NCI-H1092 treated with DMSO at 0.1 percent for 48 hours (cell line): ENCODE results near the gene SMYD1.

Source experiments
- DNase-seq: peaks from one replicate; lab custom pipeline; 2025; lab: John Stamatoyannopoulos, UW

The SMYD1 gene

GRCh38 chr2:88057437-88057844 is 10.2 kb upstream of the SMYD1 start:
- no peak for DNase-seq

- DNase-seq: no peak
These were observed 9.4 kb upstream of the SMYD1 start for GRCh38 chr2:88058191-88058590.

GRCh38 chr2:88059979-88060906 is 7.4 kb upstream of the SMYD1 start:
- peak; percentile 43 for DNase-seq

DNA sequence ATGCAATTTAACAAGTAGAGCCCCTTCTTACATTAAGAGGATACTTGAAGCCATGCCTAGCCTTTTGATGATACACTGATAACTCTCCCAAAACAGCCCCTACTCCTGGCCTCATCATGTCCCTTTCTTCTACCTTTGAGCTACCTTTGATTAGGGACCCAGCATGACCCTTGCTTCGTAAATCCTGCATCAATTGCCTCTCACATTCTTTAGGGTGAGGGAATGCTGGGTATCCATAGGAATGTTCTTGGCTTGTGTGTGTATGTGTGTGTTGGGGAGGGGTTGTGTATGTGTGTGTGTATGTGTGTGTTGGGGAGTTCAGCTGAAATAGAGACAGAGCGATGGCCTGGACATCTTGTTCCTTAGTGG is 6.7 kb upstream of the SMYD1 start:
- no peak for DNase-seq

- no peak for DNase-seq
These were observed 6.3 kb upstream of the SMYD1 start for GRCh38 chr2:88061295-88061694.

GRCh38 chr2:88066543-88066942 is 1.1 kb upstream of the SMYD1 start:
- no peak for DNase-seq

DNA sequence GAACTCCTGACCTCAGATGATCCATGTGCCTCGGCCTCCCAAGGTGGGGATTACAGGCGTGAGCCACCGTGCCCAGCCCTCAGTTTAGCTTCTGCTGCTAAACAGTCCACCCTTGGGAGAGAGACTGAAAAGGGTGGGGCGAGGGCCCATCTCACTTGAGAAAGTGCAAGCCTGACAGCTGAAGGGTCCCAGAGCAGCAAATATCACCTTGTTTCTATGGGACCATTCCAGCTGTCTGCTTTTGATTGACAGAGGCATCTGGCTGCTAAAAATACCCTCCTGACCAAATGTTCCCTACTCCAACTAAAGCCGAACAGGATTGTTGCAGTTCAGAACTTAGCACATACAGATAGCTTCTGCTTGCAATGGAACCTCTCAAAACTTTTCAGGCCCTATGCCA is 436 bp upstream of the SMYD1 start:
- DNase-seq: no peak

GRCh38 chr2:88068044-88068443 is 419 bp downstream of the SMYD1 start:
- DNase-seq: no peak

DNA sequence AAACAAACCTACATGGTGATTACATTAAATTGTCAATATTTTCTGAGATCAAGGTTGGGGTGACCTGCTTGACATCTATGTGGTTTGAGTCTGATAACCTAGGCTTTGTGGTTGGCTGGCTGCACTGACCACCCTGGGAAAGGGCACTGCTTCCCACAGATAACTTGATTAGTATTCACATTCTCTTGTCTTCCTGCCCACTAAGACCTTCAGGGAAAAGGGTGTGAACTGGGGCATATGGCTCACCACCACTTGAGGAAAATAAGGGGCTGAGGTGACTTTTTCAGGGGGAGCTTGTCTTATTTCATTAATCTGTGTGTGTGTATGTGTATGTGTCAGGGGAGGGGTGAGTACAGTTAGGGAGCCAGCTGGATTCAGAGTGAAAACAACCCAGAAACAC is 1.5 kb downstream of the SMYD1 start:
- DNase-seq: no peak

DNA sequence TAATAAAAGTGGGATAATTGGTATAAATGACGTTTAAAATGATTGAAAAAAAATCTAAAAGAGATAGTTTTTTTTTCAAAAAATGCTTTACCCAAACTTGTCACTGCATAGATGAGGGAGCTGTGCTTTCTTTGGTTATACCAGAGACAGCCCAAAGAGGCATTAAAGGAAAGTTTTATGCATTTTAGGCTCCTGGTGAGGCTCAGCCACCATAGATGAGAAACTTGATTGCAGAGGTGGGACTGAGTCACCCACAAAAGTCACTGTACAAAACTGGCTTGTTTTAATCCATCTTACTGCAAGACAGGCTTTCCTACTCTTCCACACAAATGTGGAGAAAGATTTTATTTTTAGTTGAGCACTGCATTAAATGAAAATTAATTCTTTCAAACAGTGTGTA is 2.4 kb downstream of the SMYD1 start:
- DNase-seq: no peak

- DNase-seq: no peak
These were observed 3.7 kb downstream of the SMYD1 start for GRCh38 chr2:88071365-88071764.

DNA sequence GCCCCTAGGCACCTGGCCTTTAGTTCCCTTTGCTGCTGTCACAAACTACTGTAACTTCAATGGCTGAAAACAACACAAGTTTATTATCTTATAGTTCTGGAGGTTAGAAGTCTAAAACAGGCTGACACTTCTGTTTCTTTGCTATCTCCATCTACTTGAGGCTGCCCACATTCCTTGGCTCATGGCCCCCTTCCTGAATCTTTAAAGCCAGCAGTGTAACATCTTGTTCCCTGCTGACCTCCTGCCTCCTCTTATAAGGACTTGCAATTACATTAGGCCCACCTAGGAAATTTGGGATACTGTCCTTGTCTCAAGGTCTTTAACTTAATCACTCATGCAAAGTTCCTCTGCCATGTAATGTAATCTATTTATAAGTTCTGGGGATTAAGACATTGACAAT is 6.5 kb downstream of the SMYD1 start:
- no peak for DNase-seq

DNA sequence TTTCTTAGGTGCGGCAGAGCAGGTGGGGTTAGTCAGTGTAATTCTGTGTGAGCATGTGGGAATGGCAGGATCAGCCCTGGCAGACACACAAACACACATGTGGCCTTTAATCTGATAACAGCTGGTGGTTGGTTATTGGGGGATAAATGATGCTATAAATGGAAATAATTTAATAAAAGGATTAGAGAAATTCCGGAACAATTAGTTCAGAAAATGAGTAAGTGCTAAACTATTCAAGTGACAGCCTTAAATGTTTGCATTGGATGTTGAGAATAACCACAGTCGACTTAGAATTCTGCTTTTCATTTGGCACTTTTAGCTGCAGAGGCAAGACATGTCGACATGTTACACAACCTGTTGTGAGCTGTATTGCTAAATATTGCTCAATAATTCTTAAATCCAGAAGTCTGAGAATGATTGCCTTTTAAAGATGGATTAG is 7.2 kb downstream of the SMYD1 start:
- DNase-seq: no peak

DNA sequence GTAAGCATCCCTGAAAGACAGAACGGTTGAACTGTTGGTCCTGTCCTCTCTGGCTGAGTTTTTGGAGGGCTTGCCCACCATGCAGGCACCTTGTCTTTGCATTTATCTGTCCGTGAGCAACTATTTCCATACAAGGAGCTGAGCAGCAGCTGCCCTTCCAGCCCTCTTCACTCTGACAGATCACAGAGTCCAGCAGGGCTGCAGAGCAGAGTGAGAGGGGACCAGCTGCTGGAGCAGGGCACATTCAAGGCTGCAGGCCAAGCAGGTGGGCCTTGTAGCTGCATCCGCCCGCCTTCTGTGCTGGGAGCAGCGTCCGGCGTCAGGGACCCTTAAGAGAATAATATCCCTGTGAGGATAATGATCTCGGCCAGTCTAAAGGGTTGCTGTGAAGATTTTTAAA is 9.5 kb downstream of the SMYD1 start:
- DNase-seq: peak; percentile 14

DNA sequence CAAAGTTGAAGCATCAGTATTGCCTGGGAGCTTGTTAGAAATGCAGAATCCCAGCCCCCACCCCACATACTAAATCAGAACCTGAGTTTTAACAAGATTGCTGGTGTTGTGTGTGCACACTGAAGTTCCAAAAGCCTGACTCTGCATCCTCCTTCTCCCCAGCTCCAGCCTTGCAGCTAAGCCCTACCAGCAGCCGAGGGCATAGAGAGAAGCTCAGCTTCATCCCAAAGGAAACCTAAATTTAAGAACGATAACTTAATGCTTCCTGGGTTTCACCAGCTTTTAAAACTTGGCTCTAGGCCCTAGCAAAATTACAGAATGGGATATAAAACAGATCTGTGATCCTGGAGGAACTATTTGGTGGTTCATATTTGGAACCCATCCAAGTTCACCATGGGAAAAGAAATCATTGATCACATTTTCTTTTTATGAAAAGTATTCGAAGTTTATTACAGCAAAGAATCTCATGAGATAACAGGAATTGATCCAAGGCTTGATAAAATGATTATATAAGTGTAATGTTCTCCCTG is 11.1 kb downstream of the SMYD1 start:
- no peak for DNase-seq

- no peak for DNase-seq
These were observed 12.9 kb downstream of the SMYD1 start for GRCh38 chr2:88080545-88080944.

DNA sequence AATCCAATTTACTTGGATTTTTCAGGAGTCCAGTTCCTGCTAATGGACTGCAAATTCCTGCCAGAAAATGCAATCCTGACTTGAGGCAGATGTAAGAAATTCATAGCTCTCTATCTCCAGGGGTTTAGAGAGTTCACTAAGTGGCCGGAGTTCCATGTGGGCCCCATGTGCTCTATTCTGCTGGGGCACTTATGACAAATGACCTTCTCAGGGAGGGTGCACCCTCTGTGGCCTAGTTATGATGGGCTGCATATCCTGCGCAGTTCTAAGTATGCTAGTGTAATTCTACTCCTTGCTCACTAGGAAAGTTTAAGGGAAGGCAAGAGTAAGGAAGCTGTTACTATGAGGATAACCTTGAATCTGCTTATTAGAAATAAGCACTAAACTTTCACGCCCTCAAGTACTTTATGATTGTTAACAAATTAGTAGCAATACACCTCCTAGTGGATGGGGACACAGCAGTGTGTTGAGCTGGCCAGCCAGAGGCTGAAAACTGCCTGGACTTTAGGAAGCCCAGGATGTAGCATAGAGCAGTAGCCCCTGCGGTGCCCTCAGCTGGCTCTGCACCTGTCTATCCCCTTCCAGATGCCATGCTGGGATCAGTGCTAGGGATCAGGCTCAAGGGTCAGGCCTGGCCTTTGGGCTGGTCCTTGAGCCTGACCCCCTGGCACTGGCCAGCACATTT is 14.4 kb downstream of the SMYD1 start:
- no peak for DNase-seq

- no peak for DNase-seq
These were observed 15.2 kb downstream of the SMYD1 start for GRCh38 chr2:88082781-88083180.

GRCh38 chr2:88085099-88085498 is 17.5 kb downstream of the SMYD1 start:
- DNase-seq: no peak

DNA sequence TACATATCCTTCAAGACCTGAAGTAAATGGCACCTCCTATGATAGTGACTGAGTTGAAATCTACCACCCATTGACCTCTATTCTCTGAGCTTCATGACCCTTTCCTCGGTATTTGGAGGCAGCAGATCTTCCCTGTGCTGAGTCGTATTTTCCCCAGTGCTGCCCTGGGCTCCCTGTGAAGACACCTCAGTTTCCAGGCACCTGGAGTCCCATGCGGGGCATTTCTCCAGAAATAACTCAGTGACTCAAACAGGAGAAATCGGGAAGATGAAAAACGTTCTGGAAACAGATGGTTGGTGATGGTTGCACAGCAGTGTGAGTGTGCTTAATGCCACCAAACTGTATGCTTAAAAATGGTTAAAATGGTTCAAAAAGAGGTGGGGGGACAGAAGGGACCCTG is 18.0 kb downstream of the SMYD1 start:
- DNase-seq: no peak

- DNase-seq: no peak
These were observed 18.8 kb downstream of the SMYD1 start for GRCh38 chr2:88086401-88086800.

- DNase-seq: no peak
These were observed 19.4 kb downstream of the SMYD1 start for GRCh38 chr2:88087073-88087472.

GRCh38 chr2:88087763-88088162 is 20.1 kb downstream of the SMYD1 start:
- no peak for DNase-seq
